Endothelial cell of umbilical vein (primary cell): ENCODE results near the gene ZNF697.

Experiments
- CTCF ChIP-seq, 2 donors: IDR thresholded peaks; 1 replicate in 1 of 2; 2 replicates in 1 of 2; pipeline ENCODE4 v1.5.1; 2011; ENCODE audit warnings: low read length in 2 of 2, mild to moderate bottlenecking in 2 of 2, moderate library complexity in 2 of 2, control low read depth in 1 of 2, inconsistent platforms in 1 of 2, low read depth in 1 of 2; ENCODE audit not compliant: insufficient read depth in 1 of 2; ENCODE audit errors: extremely low read depth in 1 of 2
- POLR2A ChIP-seq: IDR thresholded peaks from 2 replicates; pipeline ENCODE4 v1.6.1; 2012; ENCODE audit warnings: low read depth, mild to moderate bottlenecking, control low read depth, low read length

- no peak for TF ChIP-seq CTCF (IDR thresholded peaks at IDR 0.05; ENCODE audit: extremely low read depth in 1 of 2, insufficient read depth in 1 of 2, low read depth in 1 of 2, low read length in 2 of 2)
- no peak for TF ChIP-seq POLR2A
Measured at GRCh38 chr1:119664067-119664466, 16.0 kb upstream of the ZNF697 start.
